GM13976 (cell line): ENCODE measurements around the gene CERS6.

Experiments
- DNase-seq: peaks from one replicate; pipeline ENCODE4 v3.0.0; 2012; ENCODE audit warnings: low spot score
- in situ Hi-C: fragments of 300-500 bp; cut with MboI; formaldehyde crosslinking; loops from one replicate; pipeline ENCODE4 v1.12.0; 2022; ENCODE audit warnings: low sequenced_read_pairs, mixed read lengths, inconsistent platforms; ENCODE audit not compliant: unreplicated experiment
- TF ChIP-seq, protein P1 (sequence below): IDR thresholded peaks from 2 replicates; pipeline ENCODE4 v1.5.1; 2012; ENCODE audit warnings: borderline replicate concordance, mild to moderate bottlenecking; ENCODE audit not compliant: insufficient read depth; ENCODE audit errors: extremely low read depth, missing control alignments, control extremely low read depth

The CERS6 gene

DNA sequence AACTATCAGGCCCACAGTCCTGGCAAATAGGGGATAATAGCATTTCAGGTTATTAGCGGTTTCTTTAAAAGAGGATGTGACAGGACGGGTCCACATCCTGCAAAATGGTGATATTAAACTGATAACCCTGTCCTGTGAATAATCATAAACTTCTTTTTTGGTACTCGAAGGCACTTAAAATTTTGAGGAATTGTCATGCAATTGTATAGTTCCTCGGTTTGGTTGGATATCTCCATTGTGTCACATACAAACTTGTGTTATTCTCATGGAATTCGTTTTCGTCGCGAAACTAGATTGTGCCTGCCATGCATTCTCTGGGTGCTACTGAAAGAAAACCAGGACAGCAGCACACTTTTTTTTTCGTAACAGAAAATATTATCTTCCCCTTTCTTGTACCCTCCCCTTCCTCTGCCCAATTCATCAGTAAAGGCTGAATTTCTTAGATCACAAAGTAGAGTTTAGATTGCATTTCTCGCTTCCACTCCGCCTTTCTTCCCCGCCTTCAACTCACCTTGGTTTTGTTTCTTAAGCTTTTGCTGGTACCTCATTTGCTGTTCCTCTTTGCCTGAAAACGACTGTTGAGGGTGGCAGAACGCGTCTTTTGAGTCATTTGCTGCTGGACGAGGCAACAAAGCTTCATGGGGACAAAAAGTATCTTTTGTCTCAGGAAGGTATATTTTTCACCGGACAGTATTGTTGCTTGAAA is 1.3 kb downstream of the CERS6 start:
- DNase-seq: peak; percentile 28
- TF ChIP-seq, protein P1, sequence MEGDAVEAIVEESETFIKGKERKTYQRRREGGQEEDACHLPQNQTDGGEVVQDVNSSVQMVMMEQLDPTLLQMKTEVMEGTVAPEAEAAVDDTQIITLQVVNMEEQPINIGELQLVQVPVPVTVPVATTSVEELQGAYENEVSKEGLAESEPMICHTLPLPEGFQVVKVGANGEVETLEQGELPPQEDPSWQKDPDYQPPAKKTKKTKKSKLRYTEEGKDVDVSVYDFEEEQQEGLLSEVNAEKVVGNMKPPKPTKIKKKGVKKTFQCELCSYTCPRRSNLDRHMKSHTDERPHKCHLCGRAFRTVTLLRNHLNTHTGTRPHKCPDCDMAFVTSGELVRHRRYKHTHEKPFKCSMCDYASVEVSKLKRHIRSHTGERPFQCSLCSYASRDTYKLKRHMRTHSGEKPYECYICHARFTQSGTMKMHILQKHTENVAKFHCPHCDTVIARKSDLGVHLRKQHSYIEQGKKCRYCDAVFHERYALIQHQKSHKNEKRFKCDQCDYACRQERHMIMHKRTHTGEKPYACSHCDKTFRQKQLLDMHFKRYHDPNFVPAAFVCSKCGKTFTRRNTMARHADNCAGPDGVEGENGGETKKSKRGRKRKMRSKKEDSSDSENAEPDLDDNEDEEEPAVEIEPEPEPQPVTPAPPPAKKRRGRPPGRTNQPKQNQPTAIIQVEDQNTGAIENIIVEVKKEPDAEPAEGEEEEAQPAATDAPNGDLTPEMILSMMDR: no peak
- in situ Hi-C loops: no loop called here

DNA sequence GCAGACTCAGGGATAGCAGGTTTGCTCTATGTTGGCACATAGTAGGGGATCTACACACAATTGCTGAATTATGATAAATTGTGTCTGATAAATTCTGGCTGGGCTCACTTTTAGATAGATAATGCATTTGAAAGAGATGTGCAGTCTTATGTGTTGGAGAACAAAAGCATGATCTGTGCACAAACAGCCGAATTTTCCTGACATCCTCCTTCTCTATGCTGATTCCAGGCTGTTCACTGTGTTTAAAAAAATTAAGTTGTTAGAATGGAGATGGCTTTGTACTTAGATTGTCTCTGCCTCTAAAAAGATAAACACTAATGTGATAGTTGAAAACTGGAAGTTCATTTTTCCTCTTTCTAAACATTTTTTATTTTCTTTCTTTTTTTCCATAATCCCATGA is 2.1 kb downstream of the CERS6 start:
- in situ Hi-C loops: no loop called here
- no peak for DNase-seq
- TF ChIP-seq, protein P1: no peak

DNA sequence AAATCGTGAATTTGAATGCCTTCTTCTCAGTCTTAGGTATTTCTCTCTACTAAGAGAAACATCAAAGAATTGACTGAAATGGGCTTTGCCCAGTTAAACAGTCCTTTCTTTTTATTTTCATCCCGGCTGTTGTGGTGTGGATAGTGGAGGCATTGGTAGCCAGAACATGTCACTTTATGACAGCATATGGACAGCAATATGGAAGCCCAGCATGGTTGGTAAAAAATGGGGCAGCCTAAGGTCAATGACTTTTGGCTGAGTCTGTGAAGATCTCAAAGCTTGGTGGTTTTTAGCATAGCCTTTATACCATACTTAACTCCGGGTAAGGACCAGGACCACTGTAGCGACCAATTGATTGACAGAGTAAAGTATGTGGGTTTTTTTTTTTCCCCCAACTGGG is 3.2 kb downstream of the CERS6 start:
- in situ Hi-C loops: no loop called here
- DNase-seq: no peak
- TF ChIP-seq, protein P1: no peak

DNA sequence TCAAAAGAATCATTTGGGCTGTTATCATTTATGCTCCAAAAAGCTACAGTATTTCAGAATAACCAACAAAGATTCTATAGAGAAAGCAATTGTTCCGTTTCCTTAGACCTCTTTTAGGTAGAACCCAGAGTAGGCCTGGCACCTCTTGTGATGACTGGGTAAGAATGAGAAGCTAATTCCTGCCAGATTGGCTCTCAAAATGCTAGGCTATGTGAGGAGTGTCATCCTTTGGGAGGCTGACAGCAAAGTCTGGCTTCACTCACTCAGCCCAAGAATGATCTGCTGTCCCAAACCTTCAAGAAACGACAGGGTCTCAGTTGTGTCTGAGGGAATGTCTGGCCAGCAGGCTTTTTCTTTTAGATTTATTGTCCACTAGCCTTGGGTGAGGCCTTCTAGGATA is 4.5 kb downstream of the CERS6 start:
- TF ChIP-seq, protein P1: no peak
- in situ Hi-C loops: no loop called here
- DNase-seq: no peak

DNA sequence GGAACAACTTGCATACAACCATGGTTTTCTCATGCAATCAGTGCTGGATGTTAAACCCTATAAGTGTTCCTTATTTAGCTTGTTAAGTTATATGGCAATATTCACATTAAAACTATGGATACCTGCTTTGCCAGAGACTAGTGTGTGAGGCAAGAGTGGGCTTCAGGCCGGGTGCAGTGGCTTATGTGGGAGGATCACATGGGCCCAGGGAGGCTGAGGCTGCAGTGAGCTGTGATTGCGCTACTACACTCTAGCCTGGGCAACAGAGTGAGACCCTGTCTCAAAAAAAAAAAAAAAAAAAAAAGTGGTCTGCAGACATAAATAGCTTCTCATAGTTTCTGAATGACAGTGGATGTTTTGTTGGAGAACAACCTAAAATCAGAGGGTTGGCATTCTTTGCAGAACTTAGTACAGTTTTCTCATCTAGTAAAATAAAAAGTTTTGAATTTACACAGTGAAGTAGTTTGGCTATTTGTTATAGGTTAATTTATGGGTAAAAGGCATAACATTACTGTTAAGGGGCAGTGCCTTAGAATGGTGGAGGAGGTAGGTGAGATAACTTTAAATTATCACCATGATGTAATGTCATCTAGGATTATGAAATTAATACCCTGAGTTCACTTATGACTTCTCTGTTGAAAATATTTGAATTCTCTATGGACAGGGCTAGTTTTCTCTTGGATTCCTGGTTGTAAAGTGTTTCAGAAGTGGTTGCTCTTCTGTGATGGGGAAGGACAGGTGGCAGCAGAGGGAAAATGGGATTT is 5.3 kb downstream of the CERS6 start:
- DNase-seq: no peak
- in situ Hi-C loops: no loop called here
- TF ChIP-seq, protein P1: no peak

DNA sequence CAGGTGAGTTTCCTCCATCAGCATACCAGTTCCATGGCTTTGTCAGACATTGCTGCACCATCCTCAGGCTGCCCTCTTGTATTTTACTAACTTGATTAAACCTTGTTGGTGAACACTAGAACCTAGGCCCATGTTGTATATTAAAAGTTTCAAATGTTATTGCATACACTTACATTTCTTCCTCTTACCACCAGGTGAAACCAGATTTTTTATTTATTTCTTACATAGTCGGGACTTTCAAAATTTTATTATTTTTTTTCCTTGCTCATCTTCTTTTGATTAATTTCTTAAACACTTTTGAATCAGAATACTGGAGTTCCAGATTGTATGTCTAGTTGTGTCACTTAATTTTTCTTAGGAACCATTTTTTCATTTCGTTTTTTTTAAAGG is 5.9 kb downstream of the CERS6 start:
- TF ChIP-seq, protein P1: no peak
- in situ Hi-C loops: no loop called here
- DNase-seq: no peak

DNA sequence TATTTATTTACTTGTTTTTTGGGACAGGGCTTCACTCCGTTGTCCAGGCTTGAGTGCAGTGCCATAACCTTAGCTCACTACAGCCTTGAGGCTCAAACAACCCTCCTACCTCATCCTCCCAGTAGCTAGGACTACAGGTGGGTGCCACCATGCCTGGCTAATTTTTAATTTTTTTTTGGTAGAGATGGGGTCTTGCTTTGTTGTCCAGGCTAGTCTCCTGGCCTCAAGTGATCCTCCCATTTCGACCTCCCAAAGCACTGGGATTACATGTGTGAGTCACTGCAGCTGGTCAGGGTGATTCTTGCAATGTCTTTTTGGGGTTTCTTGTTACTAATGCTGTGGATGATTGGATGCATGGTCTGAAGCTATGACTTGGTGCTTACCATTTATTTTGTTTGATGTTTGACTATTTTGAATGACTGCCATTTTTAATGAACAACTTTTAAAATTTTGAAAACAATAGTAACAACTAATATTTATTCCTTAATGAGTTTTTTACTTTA is 6.5 kb downstream of the CERS6 start:
- TF ChIP-seq, protein P1: no peak
- in situ Hi-C loops: no loop called here
- DNase-seq: no peak
